Caco-2 (cell line): ENCODE data around the gene NES. TPM values are rescaled to one million over a fixed set of nuclear protein-coding genes. Genes with fewer than 3 reads are reported as not detected.

Source experiments
- Bru-seq: library from RNA; stranded (reverse); fragments of 400-500 nt; gene quantifications from one replicate; lab custom pipeline; 2021; lab: Mats Ljungman, UMichigan
- BruChase-seq, 2 experiments: library from RNA; stranded (reverse); fragments of 400-500 nt; gene quantifications; one replicate each; lab custom pipeline; 2021; lab: Mats Ljungman, UMichigan
- BruUV-seq: library from RNA; stranded (reverse); fragments of 400-500 nt; replicated peaks from 2 replicates; lab custom pipeline; 2021; lab: Mats Ljungman, UMichigan
- CTCF ChIA-PET: fragments of 300-600 bp; sonication (Branson Sonifier 250); formaldehyde crosslinking; loops from one replicate; lab custom pipeline; 2022; ENCODE audit warnings: antibody characterized with exemption; lab: Charles Lee
- POLR2A ChIA-PET: fragments of 300-600 bp; sonication (Branson Sonifier 250); formaldehyde crosslinking; loops from one replicate; lab custom pipeline; 2022; ENCODE audit warnings: antibody characterized with exemption; lab: Charles Lee
- DNase-seq, 2 experiments: peaks; one replicate each; pipeline versions ENCODE4 v3.0.0 to v3.0.0-alpha.2; 2020 to 2022
- H3K27me3 ChIP-seq: replicated peaks from 2 replicates; pipeline ENCODE4 v1.6.0; 2011; ENCODE audit warnings: low read length; ENCODE audit not compliant: control insufficient read depth, insufficient read depth
- H3K36me3 ChIP-seq: 2 replicates; pipeline ENCODE4 v1.5.1; 2011; ENCODE audit warnings: low read length; ENCODE audit not compliant: control insufficient read depth, insufficient read depth
- H3K4me1 ChIP-seq: fragments of 250-450 bp; sonication (Bioruptor Pico); 2 replicates; pipeline ENCODE4 v1.5.1; 2020; ENCODE audit warnings: mild to moderate bottlenecking
- H3K4me3 ChIP-seq: 2 replicates; pipeline ENCODE4 v1.5.1; 2011; ENCODE audit warnings: low read depth, mild to moderate bottlenecking, control low read depth, low read length
- H3K9me3 ChIP-seq: fragments of 250-450 bp; sonication (Bioruptor Pico); 2 replicates; pipeline ENCODE4 v1.5.1; 2020; ENCODE audit warnings: mild to moderate bottlenecking, moderate library complexity
- H3K27ac Mint-ChIP-seq: one replicate; pipeline ENCODE4 v1.8.0; 2022; ENCODE audit warnings: mixed read lengths; ENCODE audit not compliant: unreplicated experiment
- H3K27me3 Mint-ChIP-seq: one replicate; pipeline ENCODE4 v1.8.0; 2022; ENCODE audit warnings: mixed read lengths; ENCODE audit not compliant: insufficient read depth, unreplicated experiment
- H3K36me3 Mint-ChIP-seq: one replicate; pipeline ENCODE4 v1.8.0; 2022; ENCODE audit warnings: mild to moderate bottlenecking, mixed read lengths; ENCODE audit not compliant: insufficient read depth, unreplicated experiment
- H3K4me1 Mint-ChIP-seq: one replicate; pipeline ENCODE4 v1.8.0; 2022; ENCODE audit warnings: low read depth, mixed read lengths; ENCODE audit not compliant: unreplicated experiment
- H3K4me3 Mint-ChIP-seq: one replicate; pipeline ENCODE4 v1.8.0; 2022; ENCODE audit warnings: mild to moderate bottlenecking, moderate library complexity, mixed read lengths; ENCODE audit not compliant: unreplicated experiment
- H3K9me3 Mint-ChIP-seq: one replicate; pipeline ENCODE4 v1.8.0; 2022; ENCODE audit warnings: mixed read lengths; ENCODE audit not compliant: unreplicated experiment
- intact Hi-C: fragments of 100-400 bp; cut with micrococcal nuclease; formaldehyde crosslinking; loops from one replicate; pipeline ENCODE4 v1.10.0; 2022; ENCODE audit not compliant: unreplicated experiment
- long read RNA-seq: library from polyadenylated mRNA; stranded (forward); transcript quantifications from one replicate; pipeline ENCODE4 v2.0.0, GENCODE V29; 2022
- total RNA-seq: library from RNA; stranded (reverse); gene quantifications from 2 replicates; pipeline ENCODE4 v1.2.3, GENCODE V29; 2022
- TF ChIP-seq, protein P1 (sequence below), 2 experiments: fragments of 200-600 bp in 1 of 2; IDR thresholded peaks; 1 replicate in 1 of 2; 2 replicates in 1 of 2; pipeline versions ENCODE4 v1.5.1 to v1.8.0; 2011 to 2022; ENCODE audit warnings: antibody characterized with exemption in 1 of 2, control low read depth in 1 of 2, inconsistent platforms in 1 of 2, low read depth in 1 of 2, low read length in 1 of 2, mild to moderate bottlenecking in 1 of 2, moderate library complexity in 1 of 2; ENCODE audit not compliant: insufficient read depth in 1 of 2, severe bottlenecking in 1 of 2, unreplicated experiment in 1 of 2

Gene NES, protein sequence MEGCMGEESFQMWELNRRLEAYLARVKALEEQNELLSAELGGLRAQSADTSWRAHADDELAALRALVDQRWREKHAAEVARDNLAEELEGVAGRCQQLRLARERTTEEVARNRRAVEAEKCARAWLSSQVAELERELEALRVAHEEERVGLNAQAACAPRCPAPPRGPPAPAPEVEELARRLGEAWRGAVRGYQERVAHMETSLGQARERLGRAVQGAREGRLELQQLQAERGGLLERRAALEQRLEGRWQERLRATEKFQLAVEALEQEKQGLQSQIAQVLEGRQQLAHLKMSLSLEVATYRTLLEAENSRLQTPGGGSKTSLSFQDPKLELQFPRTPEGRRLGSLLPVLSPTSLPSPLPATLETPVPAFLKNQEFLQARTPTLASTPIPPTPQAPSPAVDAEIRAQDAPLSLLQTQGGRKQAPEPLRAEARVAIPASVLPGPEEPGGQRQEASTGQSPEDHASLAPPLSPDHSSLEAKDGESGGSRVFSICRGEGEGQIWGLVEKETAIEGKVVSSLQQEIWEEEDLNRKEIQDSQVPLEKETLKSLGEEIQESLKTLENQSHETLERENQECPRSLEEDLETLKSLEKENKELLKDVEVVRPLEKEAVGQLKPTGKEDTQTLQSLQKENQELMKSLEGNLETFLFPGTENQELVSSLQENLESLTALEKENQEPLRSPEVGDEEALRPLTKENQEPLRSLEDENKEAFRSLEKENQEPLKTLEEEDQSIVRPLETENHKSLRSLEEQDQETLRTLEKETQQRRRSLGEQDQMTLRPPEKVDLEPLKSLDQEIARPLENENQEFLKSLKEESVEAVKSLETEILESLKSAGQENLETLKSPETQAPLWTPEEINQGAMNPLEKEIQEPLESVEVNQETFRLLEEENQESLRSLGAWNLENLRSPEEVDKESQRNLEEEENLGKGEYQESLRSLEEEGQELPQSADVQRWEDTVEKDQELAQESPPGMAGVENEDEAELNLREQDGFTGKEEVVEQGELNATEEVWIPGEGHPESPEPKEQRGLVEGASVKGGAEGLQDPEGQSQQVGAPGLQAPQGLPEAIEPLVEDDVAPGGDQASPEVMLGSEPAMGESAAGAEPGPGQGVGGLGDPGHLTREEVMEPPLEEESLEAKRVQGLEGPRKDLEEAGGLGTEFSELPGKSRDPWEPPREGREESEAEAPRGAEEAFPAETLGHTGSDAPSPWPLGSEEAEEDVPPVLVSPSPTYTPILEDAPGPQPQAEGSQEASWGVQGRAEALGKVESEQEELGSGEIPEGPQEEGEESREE (N-terminal part only)
- total RNA-seq, result 18.0 and 22.7 TPM in 2 replicates
- percentile 74 among the genes with signal in this experiment for Bru-seq, nascent RNA
- BruChase-seq, experiment 1, labeled RNA remaining after a 2-hour chase, result percentile 82 among the genes with signal in this experiment
- BruChase-seq, experiment 2, labeled RNA remaining after a 6-hour chase, result percentile 90 among the genes with signal in this experiment
- long read RNA-seq, partial matches to known transcripts, result 0 of 2 reads
- long read RNA-seq, other reads (novel, unspliced or antisense), result 2 of 2 reads

DNA sequence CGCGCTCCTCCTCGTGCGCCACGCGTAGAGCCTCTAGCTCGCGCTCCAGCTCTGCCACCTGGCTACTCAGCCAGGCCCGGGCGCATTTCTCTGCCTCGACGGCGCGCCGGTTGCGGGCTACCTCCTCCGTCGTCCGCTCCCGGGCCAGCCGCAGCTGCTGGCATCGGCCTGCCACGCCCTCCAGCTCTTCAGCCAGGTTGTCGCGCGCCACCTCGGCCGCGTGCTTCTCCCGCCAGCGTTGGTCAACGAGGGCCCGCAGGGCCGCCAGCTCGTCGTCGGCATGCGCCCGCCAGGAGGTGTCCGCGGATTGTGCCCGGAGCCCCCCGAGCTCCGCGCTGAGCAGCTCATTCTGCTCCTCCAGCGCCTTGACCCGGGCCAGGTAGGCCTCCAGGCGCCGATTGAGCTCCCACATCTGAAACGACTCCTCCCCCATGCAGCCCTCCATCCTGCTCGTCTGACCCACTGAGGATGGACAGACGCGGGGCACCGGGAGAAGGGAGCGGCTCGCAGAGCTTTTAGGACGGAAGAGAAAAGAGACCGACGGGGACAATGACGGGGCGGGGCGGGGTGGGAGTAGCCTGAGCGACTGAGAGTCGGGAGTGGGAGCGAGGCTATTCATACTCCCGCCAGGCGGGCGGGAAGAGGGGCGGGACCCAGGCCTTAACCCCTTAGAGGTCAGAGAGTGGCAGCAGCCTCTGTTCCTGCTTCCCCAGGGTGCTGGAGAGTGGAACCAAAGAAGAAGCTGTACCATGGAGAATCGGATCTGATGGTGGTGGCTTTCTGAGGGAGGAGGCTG lies at the start of gene NES:
NES (minus strand) TSS at position 588 of the 796 bp plus-strand sequence; CDS start at position 445, 143 bp downstream.
- Histone ChIP-seq H3K9me3 (no peaks in the 10 kb centered on the region), H3K27me3 (0 out of 2 replicates have a peak, but pooled peaks cover 2% of the 10 kb centered on the region), H3K4me1 (peaks cover 21% of the 10 kb centered on the region; the same call in 1 of the 2 replicates), H3K36me3 (no peaks in the 10 kb centered on the region), H3K4me3 (peak within 1 kb of the TSS; percentile 69)
- Mint-ChIP-seq H3K27ac (peak within 1 kb of the TSS; percentile 75), H3K36me3 (peaks cover 6% of the 10 kb centered on the region), H3K9me3 (no peaks in the 10 kb centered on the region), H3K27me3 (peaks cover 8% of the 10 kb centered on the region), H3K4me3 (peak within 1 kb of the TSS; percentile 86), H3K4me1 (no peaks in the 10 kb centered on the region)
- ChIA-PET POLR2A (interaction anchor here (0.5 to 2.3 kb wide), 12 partner anchors 12 to 186 kb away, joined by 3 to 28 read pairs (median 4); partner anchors contain the start of genes CRABP2, ISG20L2, METTL25B and MRPL24), CTCF (interaction anchor here (0.6 to 3.5 kb wide), 24 partner anchors 10 to 324 kb away, joined by 3 to 61 read pairs (median 5); partner anchors contain the start of genes CRABP2, HAPLN2, LRRC71 and MRPL24)
- peak; percentile 83 to 87 for DNase-seq
- BruUV-seq, result TSS peak; percentile 64
- TF ChIP-seq, protein P1, sequence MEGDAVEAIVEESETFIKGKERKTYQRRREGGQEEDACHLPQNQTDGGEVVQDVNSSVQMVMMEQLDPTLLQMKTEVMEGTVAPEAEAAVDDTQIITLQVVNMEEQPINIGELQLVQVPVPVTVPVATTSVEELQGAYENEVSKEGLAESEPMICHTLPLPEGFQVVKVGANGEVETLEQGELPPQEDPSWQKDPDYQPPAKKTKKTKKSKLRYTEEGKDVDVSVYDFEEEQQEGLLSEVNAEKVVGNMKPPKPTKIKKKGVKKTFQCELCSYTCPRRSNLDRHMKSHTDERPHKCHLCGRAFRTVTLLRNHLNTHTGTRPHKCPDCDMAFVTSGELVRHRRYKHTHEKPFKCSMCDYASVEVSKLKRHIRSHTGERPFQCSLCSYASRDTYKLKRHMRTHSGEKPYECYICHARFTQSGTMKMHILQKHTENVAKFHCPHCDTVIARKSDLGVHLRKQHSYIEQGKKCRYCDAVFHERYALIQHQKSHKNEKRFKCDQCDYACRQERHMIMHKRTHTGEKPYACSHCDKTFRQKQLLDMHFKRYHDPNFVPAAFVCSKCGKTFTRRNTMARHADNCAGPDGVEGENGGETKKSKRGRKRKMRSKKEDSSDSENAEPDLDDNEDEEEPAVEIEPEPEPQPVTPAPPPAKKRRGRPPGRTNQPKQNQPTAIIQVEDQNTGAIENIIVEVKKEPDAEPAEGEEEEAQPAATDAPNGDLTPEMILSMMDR (IDR thresholded peaks at IDR 0.05; ENCODE audit: insufficient read depth in 1 of 2, low read depth in 1 of 2, low read length in 1 of 2, severe bottlenecking in 1 of 2, unreplicated experiment in 1 of 2), result no peak
- intact Hi-C loops, result no loop called here

- H3K27me3 Mint-ChIP-seq, result no peaks in the 10 kb centered on the region
- peak; percentile 66 to 73 for DNase-seq
- H3K4me1 Mint-ChIP-seq, result peaks cover 6% of the 10 kb centered on the region
- intact Hi-C loops, result loop anchor here (1.0 kb wide), 2 partner anchors 71 to 164 kb away; no protein-coding TSS in a partner anchor
- H3K4me3 Mint-ChIP-seq, result no peak overlapping the region
- no peaks in the 10 kb centered on the region for H3K9me3 Mint-ChIP-seq
- Histone ChIP-seq H3K4me1 (peaks cover 13% of the 10 kb centered on the region; the same call in 1 of the 2 replicates), H3K36me3 (peaks cover 4% of the 10 kb centered on the region), H3K9me3 (no peaks in the 10 kb centered on the region), H3K4me3 (peak overlapping the region; percentile 10; the same call in 1 of the 2 replicates), H3K27me3 (no peaks in the 10 kb centered on the region)
- BruUV-seq, result no TSS peak
- H3K36me3 Mint-ChIP-seq, result peaks cover 18% of the 10 kb centered on the region
- POLR2A ChIA-PET, result interaction anchor here (0.6 to 4.8 kb wide), 4 partner anchors 15 to 49 kb away, joined by 3 to 108 read pairs (median 40); partner anchors contain the start of genes HDGF, MRPL24, NES and PRCC
- TF ChIP-seq, protein P1 (IDR thresholded peaks at IDR 0.05; ENCODE audit: insufficient read depth in 1 of 2, low read depth in 1 of 2, low read length in 1 of 2, severe bottlenecking in 1 of 2, unreplicated experiment in 1 of 2), result peak; percentile 60 to 69
- CTCF ChIA-PET, result interaction anchor here (0.6 to 4.8 kb wide), 27 partner anchors 11 to 201 kb away, joined by 3 to 262 read pairs (median 7); partner anchors contain the start of genes CRABP2, HDGF, INSRR and MRPL24
- no peak overlapping the region for H3K27ac Mint-ChIP-seq
These were observed 49.5 kb upstream of the NES start for GRCh38 chr1:156726549-156727226.
